ENCODE results near the gene FAAP20. TPM values are rescaled to one million over a fixed set of nuclear protein-coding genes. Genes with fewer than 3 reads are reported as not detected.

FAAP20 gene
- total RNA-seq, 1 experiment from 2014 or later: 114 TPM

- H3K4me3 ChIP-seq (ENCODE audit: low read length): no peak overlapping the region
- ATAC-seq (no peak), DNase-seq (no peak)
- ChIA-PET CTCF (no interaction called here), POLR2A (ENCODE audit: unreplicated experiment) (no interaction called here)
- H2AFZ ChIP-seq (ENCODE audit: low read length): no peak overlapping the region
- peaks cover 12% of the 10 kb centered on the region for H3K79me2 ChIP-seq (ENCODE audit: low read length)
- no peaks in the 10 kb centered on the region for H3K9me3 ChIP-seq (ENCODE audit: low read length)
- no peak overlapping the region for H3K4me2 ChIP-seq (ENCODE audit: low read length)
- no peak for TF ChIP-seq EZH2 (IDR thresholded peaks at IDR 0.05; ENCODE audit: low read length, unreplicated experiment)
- no peak for TF ChIP-seq CTCF (conservative IDR thresholded peaks at IDR 0.05; ENCODE audit: low read depth, low read length)
- TF ChIP-seq EZH2phosphoT487 (IDR thresholded peaks at IDR 0.05; ENCODE audit: borderline replicate concordance, low read length): no peak
- intact Hi-C loops (cut with micrococcal nuclease): no loop called here
- H3K9ac ChIP-seq (ENCODE audit: low read length): no peak overlapping the region
- no peaks in the 10 kb centered on the region for H3F3A ChIP-seq (ENCODE audit: low read length, unreplicated experiment)
- no peaks in the 10 kb centered on the region for H3K9me2 ChIP-seq (replicated peaks; ENCODE audit: low read length)
- no peaks in the 10 kb centered on the region for H3K36me3 ChIP-seq (ENCODE audit: low read depth, low read length)
- no TSS peak for BruUV-seq (replicated peaks)
- H4K20me1 ChIP-seq (ENCODE audit: low read length): peaks cover 4% of the 10 kb centered on the region
- peaks cover 6% of the 10 kb centered on the region; the same call in 1 of the 2 replicates for H3K4me1 ChIP-seq (ENCODE audit: insufficient read depth, low read length)
- H3K27me3 ChIP-seq (ENCODE audit: low read length): no peaks in the 10 kb centered on the region
- H3K27ac ChIP-seq (ENCODE audit: low read length): no peak overlapping the region
These were observed 29.6 kb upstream of the FAAP20 start for GRCh38 chr1:2224170-2224584.

GRCh38 chr1:2221271-2221670 is 26.7 kb upstream of the FAAP20 start:
- Histone ChIP-seq H3K9ac (ENCODE audit: low read length) (no peak overlapping the region), H3K27ac (ENCODE audit: low read length) (no peak overlapping the region), H3F3A (ENCODE audit: low read length, unreplicated experiment) (no peaks in the 10 kb centered on the region), H3K4me2 (ENCODE audit: low read length) (no peak overlapping the region), H3K36me3 (ENCODE audit: low read depth, low read length) (no peaks in the 10 kb centered on the region), H2AFZ (ENCODE audit: low read length) (no peak overlapping the region), H3K9me3 (ENCODE audit: low read length) (no peaks in the 10 kb centered on the region), H3K27me3 (ENCODE audit: low read length) (no peaks in the 10 kb centered on the region), H3K9me2 (replicated peaks; ENCODE audit: low read length) (no peaks in the 10 kb centered on the region), H3K4me3 (ENCODE audit: low read length) (no peak overlapping the region), H4K20me1 (ENCODE audit: low read length) (no peaks in the 10 kb centered on the region), H3K4me1 (ENCODE audit: insufficient read depth, low read length) (no peaks in the 10 kb centered on the region), H3K79me2 (ENCODE audit: low read length) (no peaks in the 10 kb centered on the region)
- ChIA-PET POLR2A (ENCODE audit: unreplicated experiment) (no interaction called here), CTCF (interaction anchor here (0.6 kb wide), 1 partner anchor 90 kb away, joined by 3 read pairs; no protein-coding TSS in a partner anchor)
- ATAC-seq (no peak), DNase-seq (no peak)
- no TSS peak for BruUV-seq (replicated peaks)
- no peak for TF ChIP-seq EZH2phosphoT487 (IDR thresholded peaks at IDR 0.05; ENCODE audit: borderline replicate concordance, low read length)
- TF ChIP-seq CTCF (conservative IDR thresholded peaks at IDR 0.05; ENCODE audit: low read depth, low read length): no peak
- TF ChIP-seq EZH2 (IDR thresholded peaks at IDR 0.05; ENCODE audit: low read length, unreplicated experiment): no peak
- intact Hi-C loops (cut with micrococcal nuclease): no loop called here

GRCh38 chr1:2216767-2217058 is 22.1 kb upstream of the FAAP20 start:
- Histone ChIP-seq H3K4me2 (ENCODE audit: low read length) (no peak overlapping the region), H3K4me1 (ENCODE audit: insufficient read depth, low read length) (peaks cover 23% of the 10 kb centered on the region), H3K9ac (ENCODE audit: low read length) (no peak overlapping the region), H3K27me3 (ENCODE audit: low read length) (no peaks in the 10 kb centered on the region), H3K4me3 (ENCODE audit: low read length) (no peak overlapping the region), H3K27ac (ENCODE audit: low read length) (no peak overlapping the region), H4K20me1 (ENCODE audit: low read length) (no peaks in the 10 kb centered on the region), H3K36me3 (ENCODE audit: low read depth, low read length) (no peaks in the 10 kb centered on the region), H3K9me2 (replicated peaks; ENCODE audit: low read length) (no peaks in the 10 kb centered on the region), H3K79me2 (ENCODE audit: low read length) (no peaks in the 10 kb centered on the region), H2AFZ (ENCODE audit: low read length) (no peak overlapping the region), H3F3A (ENCODE audit: low read length, unreplicated experiment) (no peaks in the 10 kb centered on the region), H3K9me3 (ENCODE audit: low read length) (no peaks in the 10 kb centered on the region)
- BruUV-seq (replicated peaks): no TSS peak
- ATAC-seq: no peak
- intact Hi-C loops (cut with micrococcal nuclease): no loop called here
- CTCF ChIA-PET: no interaction called here
- POLR2A ChIA-PET (ENCODE audit: unreplicated experiment): no interaction called here
- TF ChIP-seq EZH2phosphoT487 (IDR thresholded peaks at IDR 0.05; ENCODE audit: borderline replicate concordance, low read length) (no peak), EZH2 (IDR thresholded peaks at IDR 0.05; ENCODE audit: low read length, unreplicated experiment) (no peak), CTCF (conservative IDR thresholded peaks at IDR 0.05; ENCODE audit: low read depth, low read length) (no peak)
- no peak for DNase-seq

Measured in PC-3 (cell line).